Left forelimb (tissue), 1 donor: ENCODE measurements around the gene GALNTL6.
"Not testable (repeated sequence)": the region's sequence is repeated elsewhere in the genome, so short reads cannot be mapped to it uniquely, and the experiment has no call there.

Experiments
- DNase-seq: peaks from one replicate; pipeline ENCODE4 v3.0.0-alpha.2; 2018; ENCODE audit warnings: low spot score

The GALNTL6 gene

DNA sequence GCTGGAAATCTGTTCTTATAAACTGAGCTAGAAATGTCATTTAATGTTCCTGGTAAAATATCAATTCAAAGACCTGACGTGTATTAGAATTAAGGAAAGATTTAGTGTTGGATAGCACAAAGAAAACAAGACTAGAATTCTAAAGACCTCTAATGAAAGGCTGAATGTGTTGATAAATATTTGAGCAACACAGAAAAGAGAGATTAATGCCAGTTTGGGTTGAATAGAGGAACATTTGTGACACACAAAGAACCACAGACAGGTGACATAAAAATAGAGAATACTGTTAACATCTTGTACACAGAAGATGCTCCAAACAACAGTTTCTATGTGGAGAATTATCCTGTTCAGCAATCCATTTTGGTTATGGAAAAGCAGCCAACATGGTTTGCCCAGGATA is 1133.3 kb downstream of the GALNTL6 start:
- DNase-seq = no peak

GRCh38 chr4:172947594-172947993 is 1134.4 kb downstream of the GALNTL6 start:
- no peak for DNase-seq

DNA sequence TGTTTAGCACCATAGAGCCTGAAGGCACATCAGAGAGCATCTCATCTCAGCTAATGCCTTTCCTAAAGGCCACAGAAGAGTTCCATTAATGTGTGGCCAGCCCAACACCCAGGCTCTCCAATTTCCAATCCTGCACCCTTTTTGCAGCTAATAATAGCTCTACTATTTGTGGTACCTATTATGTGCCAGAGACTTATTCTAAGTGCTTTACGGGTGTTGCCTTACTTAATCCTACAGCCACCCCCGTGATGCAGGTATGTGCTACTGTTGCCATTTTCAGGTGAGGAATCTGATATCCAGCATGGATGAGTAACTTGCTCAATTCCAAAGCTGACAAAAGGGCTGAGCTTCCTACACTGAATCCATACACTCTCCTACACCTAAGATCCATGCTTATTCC is 1137.8 kb downstream of the GALNTL6 start:
- DNase-seq = no peak

DNA sequence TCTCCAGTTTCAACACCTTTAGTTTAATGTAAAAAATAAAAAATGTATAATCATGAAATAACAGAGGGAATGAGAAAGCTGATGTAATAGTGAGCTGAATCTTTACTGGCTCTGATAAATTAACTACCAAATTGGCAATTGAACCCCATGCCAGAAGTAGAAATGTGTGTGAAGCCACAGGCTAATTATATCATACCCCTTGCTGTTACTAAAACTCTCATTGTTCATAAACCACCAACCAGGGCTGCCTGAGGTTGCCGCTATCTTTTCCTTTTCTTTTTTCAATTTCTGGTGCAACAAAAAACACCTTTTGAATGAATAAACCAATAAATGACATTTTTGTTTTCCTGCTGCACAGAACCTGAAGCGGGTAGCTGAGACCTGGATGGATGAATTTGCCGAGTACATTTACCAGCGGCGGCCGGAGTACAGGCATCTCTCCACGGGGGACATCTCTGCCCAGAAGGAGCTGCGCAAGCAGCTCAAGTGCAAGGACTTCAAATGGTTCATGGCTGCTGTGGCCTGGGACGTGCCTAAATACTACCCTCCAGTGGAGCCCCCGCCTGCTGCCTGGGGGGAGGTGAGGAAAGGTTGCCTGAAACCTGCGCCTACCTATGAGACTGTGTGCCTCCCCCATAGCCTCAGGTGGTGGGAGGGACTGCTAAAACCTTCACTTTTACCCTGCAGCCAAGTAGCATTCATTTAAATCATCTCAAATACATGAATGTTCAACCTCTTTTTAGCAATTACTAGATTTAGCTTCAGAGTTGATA is 1138.7 kb downstream of the GALNTL6 start:
- DNase-seq = no peak

DNA sequence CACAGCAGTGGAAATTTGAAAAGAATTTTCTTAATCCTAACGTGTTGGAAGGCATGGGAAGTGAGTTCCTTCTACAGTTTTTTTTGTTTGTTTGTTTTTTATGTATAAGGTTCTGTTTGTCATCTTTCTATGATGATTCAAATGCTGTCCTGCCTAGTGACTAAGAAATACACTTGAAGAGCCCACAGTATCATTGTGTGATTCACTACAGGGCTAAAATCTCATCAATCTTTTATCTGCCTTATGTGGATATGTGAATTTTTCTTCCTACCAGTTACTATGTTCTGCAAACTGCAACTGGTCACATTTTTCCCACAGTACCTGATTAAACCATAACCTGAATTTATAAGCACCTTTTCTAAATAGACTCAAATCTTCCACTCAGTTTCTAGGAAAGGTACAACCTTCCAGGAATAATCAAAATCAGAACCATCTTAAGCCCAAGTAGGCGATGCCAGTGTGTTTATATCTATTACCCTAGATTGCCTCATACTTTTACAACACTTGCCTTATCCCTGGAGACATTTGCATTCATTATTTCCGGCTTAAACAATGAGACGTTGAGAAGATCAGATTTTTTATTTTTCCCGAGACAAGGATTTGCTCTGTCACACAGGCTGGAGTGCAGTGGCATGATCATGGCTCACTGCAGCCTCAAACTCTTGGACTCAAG is 1140.8 kb downstream of the GALNTL6 start:
- no peak for DNase-seq

- not testable (repeated sequence) for DNase-seq
Measured at GRCh38 chr4:172956340-172956739, 1143.1 kb downstream of the GALNTL6 start.

DNA sequence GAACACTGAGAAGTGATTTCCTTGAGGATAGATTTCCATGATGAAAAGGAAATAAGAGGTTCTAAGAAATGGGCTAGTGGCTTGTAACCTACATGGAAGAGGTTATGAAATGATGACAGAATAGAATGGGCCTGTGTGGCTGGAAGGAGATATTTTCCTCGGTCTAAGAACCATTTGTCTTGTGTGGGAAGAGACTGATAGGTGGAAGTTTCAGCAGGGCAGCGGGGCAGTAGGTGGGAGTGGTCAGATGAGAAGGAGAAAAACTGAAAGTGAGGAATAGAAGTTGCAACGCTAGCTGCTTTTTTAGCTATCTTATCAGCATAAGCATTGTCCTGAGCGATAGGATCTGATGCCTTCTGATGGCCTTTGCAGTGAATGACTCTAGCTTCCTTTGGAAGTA is 1144.0 kb downstream of the GALNTL6 start:
- no peak for DNase-seq

GRCh38 chr4:172962564-172963353 is 1149.6 kb downstream of the GALNTL6 start:
- no peak for DNase-seq

GRCh38 chr4:172963498-172964294 is 1150.5 kb downstream of the GALNTL6 start:
- DNase-seq = no peak

DNA sequence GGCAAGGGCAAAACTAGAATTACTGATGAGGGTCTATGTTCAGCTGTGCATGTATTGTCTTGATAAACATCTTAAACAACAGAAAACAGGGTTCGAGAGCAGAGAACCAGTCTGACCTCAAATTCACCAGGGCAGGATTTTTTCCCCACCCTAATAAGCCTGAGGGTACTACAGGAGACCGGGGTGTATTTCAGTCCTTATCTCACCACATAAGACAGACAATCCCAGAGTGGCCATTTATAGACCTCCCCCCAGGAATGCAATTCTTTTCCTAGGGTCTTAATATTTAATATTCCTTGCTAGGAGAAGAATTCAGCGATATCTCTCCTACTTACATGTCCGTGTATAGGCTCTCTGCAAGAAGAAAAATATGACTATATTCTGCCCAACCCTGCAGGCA is 1157.0 kb downstream of the GALNTL6 start:
- DNase-seq = not testable (repeated sequence)

GRCh38 chr4:172974586-172974985 is 1161.4 kb downstream of the GALNTL6 start:
- DNase-seq = no peak

DNA sequence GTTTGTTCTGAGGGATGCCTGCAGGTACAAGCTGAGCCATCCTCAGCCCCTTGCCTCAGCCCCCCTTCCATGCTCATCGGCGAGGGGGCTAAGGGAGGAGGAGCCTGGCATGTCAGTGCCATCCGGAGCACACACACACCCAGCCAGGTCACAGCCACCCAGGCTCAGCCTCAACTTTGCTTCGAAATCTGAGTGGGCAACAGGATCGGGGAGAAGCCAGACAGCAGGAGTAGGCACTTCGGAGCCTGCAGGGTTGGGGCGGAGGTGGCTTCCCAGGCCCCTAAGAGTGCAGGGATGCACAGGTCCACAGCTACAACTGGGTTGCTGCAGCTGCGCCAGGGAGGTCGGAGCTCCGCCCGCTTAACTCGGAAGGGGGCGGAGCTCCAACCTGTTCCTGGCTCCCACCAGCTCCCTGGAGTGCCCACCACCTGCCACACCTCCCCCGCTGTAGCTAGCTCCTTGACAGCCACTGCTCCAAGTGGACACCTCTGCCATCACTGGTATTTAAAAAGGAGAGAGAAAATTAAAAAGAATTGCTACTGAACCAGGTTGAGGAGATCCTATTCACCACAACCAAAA is 1162.5 kb downstream of the GALNTL6 start:
- DNase-seq = no peak

DNA sequence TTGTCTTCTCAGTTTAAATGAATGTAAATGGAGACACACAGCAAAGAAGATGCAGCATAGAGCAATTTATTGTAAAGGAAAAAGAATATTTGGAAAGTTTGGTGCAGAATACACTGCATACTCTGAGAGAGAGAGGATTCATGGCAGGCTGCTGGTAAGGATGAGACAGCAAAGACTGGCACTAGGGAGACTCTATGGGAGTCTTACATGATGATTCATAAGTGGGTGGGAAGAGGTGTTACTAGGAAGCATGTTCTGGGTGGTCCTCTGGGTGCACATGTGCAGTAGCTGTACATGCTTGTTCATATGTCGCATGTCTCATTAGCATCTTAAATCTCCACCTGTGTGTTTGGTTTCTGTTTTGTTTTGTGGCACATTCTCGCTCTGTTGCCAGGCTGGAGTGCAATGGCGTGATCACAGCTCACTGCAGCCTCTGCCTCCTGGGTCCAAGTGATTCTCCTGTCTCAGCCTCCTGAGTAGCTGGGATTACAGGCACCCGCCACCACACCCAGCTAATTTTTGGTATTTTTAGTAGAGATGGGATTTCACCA is 1164.4 kb downstream of the GALNTL6 start:
- not testable (repeated sequence) for DNase-seq

GRCh38 chr4:172978848-172979247 is 1165.6 kb downstream of the GALNTL6 start:
- no peak for DNase-seq

- DNase-seq = no peak
Measured at GRCh38 chr4:172979332-172979731, 1166.1 kb downstream of the GALNTL6 start.

DNA sequence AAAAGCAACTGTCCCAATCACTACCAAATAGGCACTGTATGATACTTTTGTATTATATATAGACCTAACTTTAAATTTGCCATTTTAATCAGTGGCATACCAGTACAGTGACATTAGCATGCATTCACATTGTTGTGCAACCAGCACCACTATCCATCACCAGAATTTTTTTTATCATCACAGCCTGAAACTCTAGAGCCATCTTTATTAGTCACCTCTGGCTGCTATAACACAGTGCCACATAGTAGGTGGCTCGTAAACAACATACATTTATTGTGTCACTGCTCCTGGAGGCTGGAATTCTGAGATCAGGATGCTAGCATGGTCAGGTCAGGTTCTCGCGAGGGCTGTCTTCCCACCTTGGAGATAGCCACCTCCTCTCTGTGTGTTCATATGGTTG is 1167.0 kb downstream of the GALNTL6 start:
- DNase-seq = no peak

GRCh38 chr4:172982151-172982590 is 1169.0 kb downstream of the GALNTL6 start:
- DNase-seq = no peak

- DNase-seq = no peak
Measured at GRCh38 chr4:172983014-172983413, 1169.8 kb downstream of the GALNTL6 start.

DNA sequence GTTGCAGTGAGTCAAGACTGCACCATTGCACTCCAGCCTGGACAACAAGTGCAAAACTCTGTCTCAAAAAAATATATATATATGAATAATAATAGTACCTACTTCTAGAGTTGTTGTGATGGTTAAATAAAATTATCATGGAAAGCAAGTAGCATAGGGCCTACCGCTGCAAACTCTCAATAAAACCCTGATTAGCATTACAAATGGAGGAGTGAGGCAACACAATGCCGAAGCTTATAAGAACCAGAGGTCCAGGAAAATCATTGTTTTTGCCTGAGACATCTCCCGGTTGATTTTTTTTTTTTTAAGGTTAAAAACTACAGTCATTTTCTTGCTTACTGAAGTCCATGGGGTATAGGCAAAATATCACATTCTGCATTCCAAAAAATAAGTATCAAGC is 1170.4 kb downstream of the GALNTL6 start:
- no peak for DNase-seq

DNA sequence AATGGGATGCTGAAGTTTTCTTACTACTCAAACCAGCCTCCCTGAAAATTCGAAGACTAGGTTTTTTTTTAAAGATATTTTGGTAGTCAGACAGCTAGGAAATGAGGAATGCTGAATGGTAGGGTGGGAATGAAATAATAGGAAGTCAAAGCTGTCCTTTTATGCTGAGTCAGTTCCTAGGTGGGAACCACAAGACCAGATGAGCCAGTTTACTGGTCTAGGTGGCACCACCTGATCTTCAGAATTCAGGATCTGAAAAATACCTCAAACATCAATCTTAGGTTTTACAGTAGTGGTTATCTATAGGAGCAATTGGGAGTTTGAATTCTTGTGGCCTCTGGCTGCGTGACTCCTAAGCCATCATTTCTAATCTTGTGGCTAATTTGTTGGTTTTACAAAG is 1172.3 kb downstream of the GALNTL6 start:
- DNase-seq = no peak

- no peak for DNase-seq
Measured at GRCh38 chr4:172986114-172986513, 1172.9 kb downstream of the GALNTL6 start.
